Measurements from ENCODE around the gene GPATCH8. TPM values are rescaled to one million over a fixed set of nuclear protein-coding genes. Genes with fewer than 3 reads are reported as not detected.

The GPATCH8 gene
- total RNA-seq, 1 experiment from 2014 or later: 51.5 TPM

DNA sequence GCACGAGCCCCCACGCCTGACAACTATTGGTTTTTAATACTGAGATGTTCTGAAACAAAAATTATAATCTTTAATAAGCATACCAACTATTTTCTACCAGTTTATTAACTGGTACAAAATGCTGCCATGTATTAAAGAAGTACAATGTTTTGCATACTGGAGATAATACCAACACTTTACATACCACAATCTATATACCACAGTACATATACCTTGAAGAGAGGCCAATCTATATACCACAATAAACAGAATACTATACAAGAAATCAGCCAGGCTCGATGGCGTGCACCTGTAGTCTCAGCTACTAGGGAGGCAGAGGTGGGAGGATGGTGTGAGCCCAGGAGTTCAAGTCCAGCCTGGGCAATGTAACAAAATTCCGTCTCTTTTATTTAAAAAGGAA lies 9.9 kb downstream of the GPATCH8 start:
- Histone ChIP-seq H3K27me3 (ENCODE audit: insufficient read depth, low read length) (no peaks in the 10 kb centered on the region), H3K9ac (ENCODE audit: extremely low read depth, insufficient read length, low read length) (no peak overlapping the region), H3K18ac (ENCODE audit: insufficient read length, low read depth, low read length) (no peak overlapping the region), H3K79me1 (ENCODE audit: insufficient read depth, low read depth, low read length, poor library complexity, severe bottlenecking) (peaks cover 14% of the 10 kb centered on the region), H3K4me2 (ENCODE audit: insufficient read depth, insufficient read length, low read length) (no peak overlapping the region), H3K4me1 (ENCODE audit: insufficient read depth, low read length) (no peaks in the 10 kb centered on the region), H3K56ac (ENCODE audit: insufficient read length, low read depth, low read length) (no peak overlapping the region), H2AK5ac (ENCODE audit: insufficient read length, low read length) (no peak overlapping the region), H4K20me1 (ENCODE audit: control insufficient read depth, insufficient read depth, insufficient read length) (no peaks in the 10 kb centered on the region), H2AFZ (ENCODE audit: low read length) (no peak overlapping the region), H3K4ac (ENCODE audit: low read depth, low read length) (no peak overlapping the region), H3K14ac (ENCODE audit: insufficient read depth, low read length) (no peak overlapping the region), H4K8ac (replicated peaks; ENCODE audit: insufficient read length, low read depth, low read length) (no peak overlapping the region), H2BK120ac (ENCODE audit: low read depth, low read length, poor library complexity, severe bottlenecking) (no peak overlapping the region), H3K23ac (ENCODE audit: insufficient read length, low read depth, low read length) (no peak overlapping the region), H2BK15ac (ENCODE audit: low read depth, low read length) (no peak overlapping the region), H2BK5ac (ENCODE audit: insufficient read length, low read length) (no peak overlapping the region), H3K79me2 (ENCODE audit: insufficient read depth, low read length) (peaks cover 54% of the 10 kb centered on the region; the same call in 1 of the 2 replicates), H3T11ph (ENCODE audit: low read length) (no peak overlapping the region), H2BK12ac (ENCODE audit: insufficient read length, low read depth, low read length) (no peak overlapping the region), H4K5ac (ENCODE audit: insufficient read length, low read depth, low read length) (no peak overlapping the region), H2BK20ac (ENCODE audit: low read depth, low read length, poor library complexity, severe bottlenecking) (no peak overlapping the region), H3K27ac (ENCODE audit: insufficient read length, low read depth, low read length) (no peak overlapping the region), H3K23me2 (ENCODE audit: insufficient read length, low read depth, low read length, poor library complexity, severe bottlenecking) (no peaks in the 10 kb centered on the region), H4K91ac (ENCODE audit: insufficient read length, low read depth, low read length) (no peak overlapping the region), H3K9me3 (ENCODE audit: control insufficient read depth, low read depth, low read length) (no peaks in the 10 kb centered on the region)
- Mint-ChIP-seq H3K9me3 (no peaks in the 10 kb centered on the region; a peak in 1 of 5 replicates), H3K27ac (no peak overlapping the region), H3K4me3 (no peak overlapping the region), H3K4me1 (peaks cover 0 to 1% of the 10 kb centered on the region in 2 experiments; a peak in 1 of 4 replicates), H3K36me3 (ENCODE audit: insufficient read depth in 1 of 3, low read depth in 3 of 3) (peaks cover 14 to 34% (median 15%) of the 10 kb centered on the region in 3 experiments; a peak in 6 of 7 replicates), H3K27me3 (ENCODE audit: low read depth) (no peaks in the 10 kb centered on the region)
- WGBS (ENCODE audit: extremely low coverage, insufficient read length, low lambda C conversion rate): no CpG with 5 or more reads among the region's 5 CpGs
- DNase-seq: no peak
- TF ChIP-seq, protein P1, sequence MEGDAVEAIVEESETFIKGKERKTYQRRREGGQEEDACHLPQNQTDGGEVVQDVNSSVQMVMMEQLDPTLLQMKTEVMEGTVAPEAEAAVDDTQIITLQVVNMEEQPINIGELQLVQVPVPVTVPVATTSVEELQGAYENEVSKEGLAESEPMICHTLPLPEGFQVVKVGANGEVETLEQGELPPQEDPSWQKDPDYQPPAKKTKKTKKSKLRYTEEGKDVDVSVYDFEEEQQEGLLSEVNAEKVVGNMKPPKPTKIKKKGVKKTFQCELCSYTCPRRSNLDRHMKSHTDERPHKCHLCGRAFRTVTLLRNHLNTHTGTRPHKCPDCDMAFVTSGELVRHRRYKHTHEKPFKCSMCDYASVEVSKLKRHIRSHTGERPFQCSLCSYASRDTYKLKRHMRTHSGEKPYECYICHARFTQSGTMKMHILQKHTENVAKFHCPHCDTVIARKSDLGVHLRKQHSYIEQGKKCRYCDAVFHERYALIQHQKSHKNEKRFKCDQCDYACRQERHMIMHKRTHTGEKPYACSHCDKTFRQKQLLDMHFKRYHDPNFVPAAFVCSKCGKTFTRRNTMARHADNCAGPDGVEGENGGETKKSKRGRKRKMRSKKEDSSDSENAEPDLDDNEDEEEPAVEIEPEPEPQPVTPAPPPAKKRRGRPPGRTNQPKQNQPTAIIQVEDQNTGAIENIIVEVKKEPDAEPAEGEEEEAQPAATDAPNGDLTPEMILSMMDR (conservative IDR thresholded peaks at IDR 0.05): no peak
